Kidney epithelial cell (primary cell): Measurements from ENCODE around the gene RC3H2. TPM values are rescaled to one million over a fixed set of nuclear protein-coding genes. Genes with fewer than 3 reads are reported as not detected.
A peak's percentile ranks its signal among the peaks of the same experiment; 100 is the strongest.

ENCODE experiments used
- DNase-seq: peaks from one replicate; pipeline ENCODE4 v3.0.0-alpha.2; 2010; ENCODE audit warnings: low read depth
- H3K27me3 ChIP-seq: 2 replicates; pipeline ENCODE4 v1.6.0; 2011; ENCODE audit warnings: low read length; ENCODE audit not compliant: control insufficient read depth, insufficient read depth
- H3K36me3 ChIP-seq: 2 replicates; pipeline ENCODE4 v1.5.1; 2011; ENCODE audit warnings: low read length; ENCODE audit not compliant: control insufficient read depth, insufficient read depth
- H3K4me3 ChIP-seq: 2 replicates; pipeline ENCODE4 v1.5.1; 2011; ENCODE audit warnings: low read depth, mild to moderate bottlenecking, control low read depth, low read length
- CTCF ChIP-seq: IDR thresholded peaks from 2 replicates; pipeline ENCODE4 v1.5.1; 2011; ENCODE audit warnings: mild to moderate bottlenecking, moderate library complexity, low read length, control low read depth, inconsistent platforms; ENCODE audit not compliant: insufficient read depth, poor library complexity, severe bottlenecking
- total RNA-seq: library from RNA; depleted of rRNA; stranded (reverse); fragments of >200 nt; gene quantifications from 2 replicates; pipeline ENCODE4 v1.2.3, GENCODE V29; 2015

The RC3H2 gene, protein sequence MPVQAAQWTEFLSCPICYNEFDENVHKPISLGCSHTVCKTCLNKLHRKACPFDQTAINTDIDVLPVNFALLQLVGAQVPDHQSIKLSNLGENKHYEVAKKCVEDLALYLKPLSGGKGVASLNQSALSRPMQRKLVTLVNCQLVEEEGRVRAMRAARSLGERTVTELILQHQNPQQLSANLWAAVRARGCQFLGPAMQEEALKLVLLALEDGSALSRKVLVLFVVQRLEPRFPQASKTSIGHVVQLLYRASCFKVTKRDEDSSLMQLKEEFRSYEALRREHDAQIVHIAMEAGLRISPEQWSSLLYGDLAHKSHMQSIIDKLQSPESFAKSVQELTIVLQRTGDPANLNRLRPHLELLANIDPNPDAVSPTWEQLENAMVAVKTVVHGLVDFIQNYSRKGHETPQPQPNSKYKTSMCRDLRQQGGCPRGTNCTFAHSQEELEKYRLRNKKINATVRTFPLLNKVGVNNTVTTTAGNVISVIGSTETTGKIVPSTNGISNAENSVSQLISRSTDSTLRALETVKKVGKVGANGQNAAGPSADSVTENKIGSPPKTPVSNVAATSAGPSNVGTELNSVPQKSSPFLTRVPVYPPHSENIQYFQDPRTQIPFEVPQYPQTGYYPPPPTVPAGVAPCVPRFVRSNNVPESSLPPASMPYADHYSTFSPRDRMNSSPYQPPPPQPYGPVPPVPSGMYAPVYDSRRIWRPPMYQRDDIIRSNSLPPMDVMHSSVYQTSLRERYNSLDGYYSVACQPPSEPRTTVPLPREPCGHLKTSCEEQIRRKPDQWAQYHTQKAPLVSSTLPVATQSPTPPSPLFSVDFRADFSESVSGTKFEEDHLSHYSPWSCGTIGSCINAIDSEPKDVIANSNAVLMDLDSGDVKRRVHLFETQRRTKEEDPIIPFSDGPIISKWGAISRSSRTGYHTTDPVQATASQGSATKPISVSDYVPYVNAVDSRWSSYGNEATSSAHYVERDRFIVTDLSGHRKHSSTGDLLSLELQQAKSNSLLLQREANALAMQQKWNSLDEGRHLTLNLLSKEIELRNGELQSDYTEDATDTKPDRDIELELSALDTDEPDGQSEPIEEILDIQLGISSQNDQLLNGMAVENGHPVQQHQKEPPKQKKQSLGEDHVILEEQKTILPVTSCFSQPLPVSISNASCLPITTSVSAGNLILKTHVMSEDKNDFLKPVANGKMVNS
- 58.7 and 64.0 TPM in 2 replicates for total RNA-seq

GRCh38 chr9:122904823-122905710, at the start of gene RC3H2:
RC3H2 (minus strand) TSS chr9:122905359; CDS start chr9:122897509, 7,850 bp downstream.
- TF ChIP-seq CTCF: no peak
- H3K27me3 ChIP-seq: no peaks in the 10 kb centered on the region
- peak within 1 kb of the TSS; percentile 72 for H3K4me3 ChIP-seq
- H3K36me3 ChIP-seq: no peaks in the 10 kb centered on the region
- DNase-seq: peak; percentile 98

DNA sequence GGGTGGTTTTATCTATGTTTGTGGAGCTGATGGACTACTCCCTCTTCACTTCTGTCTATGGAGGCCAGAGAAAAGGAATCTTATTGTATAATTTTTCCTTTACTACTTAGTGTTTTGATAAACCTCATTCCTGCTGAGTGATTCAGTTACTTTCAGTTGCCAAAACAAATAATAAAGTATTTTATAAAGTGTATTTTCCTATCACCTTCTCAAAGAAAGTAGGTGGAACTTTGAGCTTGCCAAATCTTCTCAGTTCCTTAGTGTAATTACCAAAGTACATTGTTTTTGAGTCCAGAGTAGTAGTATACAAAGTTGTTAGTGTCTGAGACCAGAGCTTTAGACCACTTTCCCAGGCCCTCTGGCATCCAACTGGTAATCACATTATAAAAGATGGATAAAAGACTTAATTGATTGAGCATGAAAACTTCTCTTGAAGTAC, 49.1 kb upstream of the RC3H2 start:
- TF ChIP-seq CTCF: no peak

GRCh38 chr9:122951056-122951455, 45.9 kb upstream of the RC3H2 start:
- Histone ChIP-seq H3K36me3 (no peaks in the 10 kb centered on the region), H3K27me3 (no peaks in the 10 kb centered on the region)
- no peak for DNase-seq

More for the DNA sequence above, 49.1 kb upstream of the RC3H2 start:
- DNase-seq: no peak
- no peak overlapping the region for H3K4me3 ChIP-seq
- H3K27me3 ChIP-seq: no peaks in the 10 kb centered on the region
- H3K36me3 ChIP-seq: no peaks in the 10 kb centered on the region

GRCh38 chr9:122950263-122950662, 45.1 kb upstream of the RC3H2 start:
- no peak for TF ChIP-seq CTCF
- Histone ChIP-seq H3K4me3 (no peak overlapping the region), H3K27me3 (no peaks in the 10 kb centered on the region), H3K36me3 (no peaks in the 10 kb centered on the region)
- no peak for DNase-seq

More at GRCh38 chr9:122951056-122951455, 45.9 kb upstream of the RC3H2 start:
- no peak for TF ChIP-seq CTCF
- no peak overlapping the region for H3K4me3 ChIP-seq

GRCh38 chr9:122949696-122950095, 44.5 kb upstream of the RC3H2 start:
- Histone ChIP-seq H3K4me3 (no peak overlapping the region), H3K36me3 (no peaks in the 10 kb centered on the region), H3K27me3 (no peaks in the 10 kb centered on the region)
- DNase-seq: no peak
- no peak for TF ChIP-seq CTCF
